Esophagus muscularis mucosa (tissue), 3 donors: ENCODE measurements around the gene ELL2.

Experiments
- CTCF ChIP-seq, 3 experiments: fragments of 200-600 bp in 2 of 3; fragments of 450-650 bp in 1 of 3; sonication (generic) in 2 of 3; IDR thresholded peaks; one replicate each; pipeline ENCODE4 v1.5.1; 2017 to 2019; ENCODE audit warnings: antibody characterized with exemption in 3 of 3, mild to moderate bottlenecking in 2 of 3, moderate library complexity in 1 of 3
- EP300 ChIP-seq: sonication (generic); formaldehyde crosslinking; IDR thresholded peaks from one replicate; pipeline ENCODE4 v1.6.1; 2017; ENCODE audit warnings: antibody characterized with exemption

- TF ChIP-seq CTCF (IDR thresholded peaks at IDR 0.05) (no peak), EP300 (no peak)
Observed at GRCh38 chr5:96004087-96004486, 42.4 kb upstream of the ELL2 start.
